MM.1S (cell line): ENCODE measurements around the gene TOM1L1.

Experiments
- CTCF ChIP-seq: fragments of 300-600 bp; sonication (generic); IDR thresholded peaks from 2 replicates; pipeline ENCODE4 v1.5.1; 2016; ENCODE audit warnings: antibody characterized with exemption, low read length, mixed read lengths
- EZH2 ChIP-seq: fragments of 300-600 bp; sonication (generic); optimal IDR thresholded peaks from 2 replicates; pipeline ENCODE3; 2017; ENCODE audit warnings: low read depth, mild to moderate bottlenecking, antibody characterized with exemption, low read length, mixed read lengths
- EZH2phosphoT487 ChIP-seq: fragments of 300-600 bp; sonication (generic); IDR thresholded peaks from 2 replicates; pipeline ENCODE4 v1.6.1; 2018; ENCODE audit warnings: antibody characterized with exemption, low read length

DNA sequence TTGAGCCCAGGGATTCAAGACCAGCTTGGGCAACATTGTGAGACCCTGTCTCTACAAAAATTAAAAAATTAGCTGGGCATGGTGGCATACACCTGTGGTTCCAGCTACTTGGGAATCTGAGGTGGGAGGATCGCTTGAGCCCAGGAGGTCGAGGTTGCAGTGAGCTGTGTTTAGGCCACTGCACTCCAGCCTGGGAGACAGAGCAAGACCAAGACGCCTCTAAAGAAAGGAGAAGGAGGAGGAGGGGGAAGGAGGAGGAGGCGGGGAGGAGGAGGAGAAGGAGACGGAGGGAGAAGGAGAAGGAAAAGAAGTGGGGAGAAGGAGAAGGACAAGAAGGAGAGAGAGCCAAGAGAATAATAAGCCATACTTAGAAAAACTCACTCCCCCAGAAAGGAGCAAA lies 103.8 kb downstream of the TOM1L1 start:
- TF ChIP-seq CTCF (no peak), EZH2phosphoT487 (no peak), EZH2 (no peak)
